Heart left ventricle (tissue), 13 donors: Measurements from ENCODE around the gene SDR42E2.
"Not testable (repeated sequence)": the region's sequence is repeated elsewhere in the genome, so short reads cannot be mapped to it uniquely, and the experiment has no call there.

Experiments used
- CTCF ChIP-seq, 12 donors: fragments of 200-600 bp; sonication (generic) in 4 of 12; IDR thresholded peaks; one replicate each; pipeline versions ENCODE4 v1.5.0 to v1.8.0; 2018 to 2022; ENCODE audit warnings: antibody characterized with exemption in 12 of 12, mild to moderate bottlenecking in 5 of 12
- POLR2A ChIP-seq, 2 donors: fragments of 450-650 bp; IDR thresholded peaks; one replicate each; pipeline ENCODE4 v1.6.1; 2017; ENCODE audit warnings: antibody characterized with exemption in 2 of 2, mild to moderate bottlenecking in 2 of 2, moderate library complexity in 2 of 2
- donor health status: ischemic (EF 13 %, LVEDD 7.1; RV severe dilation, severe dysfunction).
- donor health status: DM: no; HTN: yes; CAD: no.
- donor health status: DM: no; HTN: no; CAD: no.
- donor health status: ischemic (EF 25% LVEDD 6.9; RV normal size, moderate dysfunction).
- donor health status: ischemic (EF 25% LVEDD 5.7; RV mildly dilated, moderate dysfunction).
- donor health status: ischemic (EF 35%, LVEDD 5.7; RV mildly dilated, moderate dysfunction).
- donor health status: nonischemic (EF 11% LVEDD 7.7; RV severe dilation, severe dysfunction).
- donor health status: DM: yes; HTN: yes; CAD: no.
- donor health status: PGD.
- donor health status: ischemic (EF 29% LVEDD 5.4; RV normal size, mild dysfunction).
- donor health status: nonischemic (EF 23%, LVEDD 6.1; RV moderate dilation, normal function).

DNA sequence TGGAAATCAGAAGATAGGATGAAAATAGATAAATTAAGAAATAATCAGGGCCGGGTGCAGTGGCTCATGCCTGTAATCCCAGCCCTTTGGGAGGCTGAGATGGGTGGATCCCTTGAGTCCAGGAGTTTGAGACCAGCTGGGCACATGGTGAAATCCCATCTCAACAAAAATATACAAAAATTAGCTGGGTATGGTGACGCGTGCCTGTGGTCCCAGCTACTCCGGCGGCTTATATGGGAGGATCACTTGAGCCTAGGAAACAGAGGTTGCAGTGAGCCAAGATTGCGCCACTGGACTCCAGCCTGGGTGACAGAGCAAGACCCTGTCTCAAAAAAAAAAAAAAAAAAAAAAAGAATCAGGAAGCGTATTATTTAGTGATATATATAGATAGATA, 54.5 kb downstream of the SDR42E2 start:
- not testable (repeated sequence) for TF ChIP-seq CTCF, POLR2A (IDR thresholded peaks at IDR 0.05)
